Activated CD4-positive, alpha-beta T cell treated with anti-CD3 and anti-CD28 coated beads, Interleukin-2, amount 50 U/mL, for 1 hour (primary cell): ENCODE results near the gene ZNF142.
"Not testable (repeated sequence)": the region's sequence is repeated elsewhere in the genome, so short reads cannot be mapped to it uniquely, and the experiment has no call there.

Source experiments
- DNase-seq: peaks from one replicate; pipeline ENCODE4 v3.0.0-alpha.2; 2020

ZNF142 gene

GRCh38 chr2:218659258-218659987 lies at the start of gene ZNF142, which contains the start of gene BCS1L:
ZNF142 (minus strand) TSS chr2:218659623; CDS start chr2:218656429, 3,194 bp downstream.
BCS1L (plus strand) TSS chr2:218659683; CDS start chr2:218660988, 1,305 bp downstream.
- DNase-seq = peak; percentile 93

- no peak for DNase-seq
These were observed 48.7 kb upstream of the ZNF142 start for GRCh38 chr2:218708086-218708485.

GRCh38 chr2:218703341-218703740 lies 43.9 kb upstream of the ZNF142 start:
- DNase-seq = no peak

- no peak for DNase-seq
These were observed 42.4 kb upstream of the ZNF142 start for GRCh38 chr2:218701806-218702205.

GRCh38 chr2:218698885-218699284 lies 39.5 kb upstream of the ZNF142 start:
- DNase-seq = no peak

GRCh38 chr2:218694405-218695145 lies 35.2 kb upstream of the ZNF142 start:
- no peak for DNase-seq

- no peak for DNase-seq
These were observed 31.8 kb upstream of the ZNF142 start for GRCh38 chr2:218691234-218691633.

- DNase-seq = not testable (repeated sequence)
These were observed 28.1 kb upstream of the ZNF142 start for GRCh38 chr2:218687400-218688060.

- no peak for DNase-seq
These were observed 20.6 kb upstream of the ZNF142 start for GRCh38 chr2:218680061-218680460.

GRCh38 chr2:218679119-218679518 lies 19.7 kb upstream of the ZNF142 start:
- no peak for DNase-seq

GRCh38 chr2:218671654-218672566 lies 12.5 kb upstream of the ZNF142 start, which contains the start of the genes RNF25 and STK36:
RNF25 (minus strand) TSS chr2:218672002; CDS start chr2:218671970, 32 bp downstream.
STK36 (plus strand) TSS chr2:218672086; CDS start chr2:218672830, 744 bp downstream.
- peak; percentile 78 for DNase-seq

- DNase-seq = no peak
These were observed 11.8 kb upstream of the ZNF142 start for GRCh38 chr2:218671097-218671653.

GRCh38 chr2:218664653-218665052 lies 5.2 kb upstream of the ZNF142 start:
- DNase-seq = no peak

- no peak for DNase-seq
These were observed 4.5 kb upstream of the ZNF142 start for GRCh38 chr2:218663901-218664300.

- no peak for DNase-seq
These were observed 3.4 kb upstream of the ZNF142 start for GRCh38 chr2:218662827-218663226.

GRCh38 chr2:218662377-218662776 lies 3.0 kb upstream of the ZNF142 start:
- DNase-seq = no peak

GRCh38 chr2:218659988-218660358 lies 550 bp upstream of the ZNF142 start:
- no peak for DNase-seq

- DNase-seq = peak; percentile 28
These were observed 659 bp downstream of the ZNF142 start for GRCh38 chr2:218658671-218659257.

- no peak for DNase-seq
These were observed 3.7 kb downstream of the ZNF142 start for GRCh38 chr2:218655751-218656150.

GRCh38 chr2:218648787-218649100 lies 10.7 kb downstream of the ZNF142 start:
- no peak for DNase-seq

GRCh38 chr2:218648088-218648786 lies 11.2 kb downstream of the ZNF142 start:
- DNase-seq = peak; percentile 48
